Endothelial cell of hepatic sinusoid (primary cell): Measurements from ENCODE around the gene ISG15.

Source experiments
- in situ Hi-C: cut with HindIII; loops from 2 replicates; pipeline ENCODE4 v1.10.0; 2017; ENCODE audit warnings: low sequenced_read_pairs

ISG15 gene

GRCh38 chr1:1013105-1013921 lies at the start of gene ISG15:
Gene ISG15 (plus strand): TSS chr1:1013497. CDS start chr1:1013574, 77 bp downstream.
- in situ Hi-C loops, result no loop called here

- in situ Hi-C loops, result no loop called here
Measured at GRCh38 chr1:963746-964525, 49.4 kb upstream of the ISG15 start.

GRCh38 chr1:964691-965525 lies 48.4 kb upstream of the ISG15 start:
- in situ Hi-C loops, result no loop called here

GRCh38 chr1:965526-966134 lies 47.7 kb upstream of the ISG15 start:
- in situ Hi-C loops, result no loop called here

GRCh38 chr1:966135-966703 lies 47.1 kb upstream of the ISG15 start, which contains the start of gene PLEKHN1:
Gene PLEKHN1 (plus strand): TSS chr1:966482. CDS start chr1:966532, 50 bp downstream.
- in situ Hi-C loops, result no loop called here

- in situ Hi-C loops, result no loop called here
Measured at GRCh38 chr1:966704-967300, 46.5 kb upstream of the ISG15 start.

- in situ Hi-C loops, result no loop called here
Measured at GRCh38 chr1:967466-968343, 45.6 kb upstream of the ISG15 start.

GRCh38 chr1:969260-969855 lies 43.9 kb upstream of the ISG15 start:
- in situ Hi-C loops, result no loop called here

- in situ Hi-C loops, result no loop called here
Measured at GRCh38 chr1:970242-970972, 42.9 kb upstream of the ISG15 start.

GRCh38 chr1:970973-971730 lies 42.1 kb upstream of the ISG15 start:
- in situ Hi-C loops, result no loop called here

- in situ Hi-C loops, result no loop called here
Measured at GRCh38 chr1:971751-972506, 41.4 kb upstream of the ISG15 start.

GRCh38 chr1:972726-973458 lies 40.4 kb upstream of the ISG15 start:
- in situ Hi-C loops, result no loop called here

- in situ Hi-C loops, result no loop called here
Measured at GRCh38 chr1:973459-974292, 39.6 kb upstream of the ISG15 start.

- in situ Hi-C loops, result no loop called here
Measured at GRCh38 chr1:974293-974640, 39.0 kb upstream of the ISG15 start.

- in situ Hi-C loops, result no loop called here
Measured at GRCh38 chr1:974687-975328, 38.5 kb upstream of the ISG15 start.
